ENCODE measurements around the gene FAM219B.
A peak's percentile ranks its signal among the peaks of the same experiment; 100 is the strongest.
"Not testable (repeated sequence)": the region's sequence is repeated elsewhere in the genome, so short reads cannot be mapped to it uniquely, and the experiment has no call there.

FAM219B gene, protein sequence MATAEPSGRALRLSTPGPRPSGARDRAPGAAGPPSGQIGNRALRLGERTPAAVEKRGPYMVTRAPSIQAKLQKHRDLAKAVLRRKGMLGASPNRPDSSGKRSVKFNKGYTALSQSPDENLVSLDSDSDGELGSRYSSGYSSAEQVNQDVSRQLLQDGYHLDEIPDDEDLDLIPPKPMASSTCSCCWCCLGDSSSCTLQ

DNA sequence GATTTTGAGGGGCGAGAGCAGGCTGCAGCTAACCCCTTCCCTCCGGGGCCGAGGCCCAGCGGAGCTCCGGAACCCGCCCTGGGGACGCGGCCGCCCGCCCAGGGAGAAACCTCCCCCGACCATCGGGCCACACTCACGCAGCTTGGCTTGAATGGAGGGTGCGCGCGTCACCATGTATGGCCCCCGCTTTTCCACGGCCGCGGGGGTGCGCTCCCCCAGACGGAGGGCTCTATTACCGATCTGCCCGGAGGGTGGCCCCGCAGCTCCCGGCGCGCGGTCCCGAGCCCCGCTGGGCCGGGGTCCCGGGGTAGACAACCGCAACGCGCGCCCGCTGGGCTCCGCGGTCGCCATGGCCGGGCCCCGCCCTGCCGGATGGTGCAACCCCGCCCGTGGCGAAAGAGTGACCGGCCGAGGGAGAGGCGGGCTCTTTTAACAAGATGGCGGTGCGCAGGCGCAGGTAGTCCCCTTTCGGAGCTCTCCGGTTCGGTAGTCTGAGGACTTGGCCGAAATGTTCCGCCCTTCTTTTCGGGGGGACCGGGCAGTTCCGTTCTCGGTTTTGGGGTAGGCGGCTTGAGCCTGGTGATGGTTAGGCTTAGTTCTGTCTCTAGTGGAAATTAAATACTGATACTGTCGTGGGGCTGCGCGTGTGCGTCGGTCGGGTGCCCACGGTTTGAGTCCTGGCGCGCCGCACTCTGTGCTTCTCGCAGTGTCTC lies at the start of gene FAM219B:
Gene FAM219B (minus strand): TSS at position 402 of the 713 bp plus-strand sequence. CDS start 51 bp downstream, at position 351.
- peak; percentile 94 for DNase-seq

DNA sequence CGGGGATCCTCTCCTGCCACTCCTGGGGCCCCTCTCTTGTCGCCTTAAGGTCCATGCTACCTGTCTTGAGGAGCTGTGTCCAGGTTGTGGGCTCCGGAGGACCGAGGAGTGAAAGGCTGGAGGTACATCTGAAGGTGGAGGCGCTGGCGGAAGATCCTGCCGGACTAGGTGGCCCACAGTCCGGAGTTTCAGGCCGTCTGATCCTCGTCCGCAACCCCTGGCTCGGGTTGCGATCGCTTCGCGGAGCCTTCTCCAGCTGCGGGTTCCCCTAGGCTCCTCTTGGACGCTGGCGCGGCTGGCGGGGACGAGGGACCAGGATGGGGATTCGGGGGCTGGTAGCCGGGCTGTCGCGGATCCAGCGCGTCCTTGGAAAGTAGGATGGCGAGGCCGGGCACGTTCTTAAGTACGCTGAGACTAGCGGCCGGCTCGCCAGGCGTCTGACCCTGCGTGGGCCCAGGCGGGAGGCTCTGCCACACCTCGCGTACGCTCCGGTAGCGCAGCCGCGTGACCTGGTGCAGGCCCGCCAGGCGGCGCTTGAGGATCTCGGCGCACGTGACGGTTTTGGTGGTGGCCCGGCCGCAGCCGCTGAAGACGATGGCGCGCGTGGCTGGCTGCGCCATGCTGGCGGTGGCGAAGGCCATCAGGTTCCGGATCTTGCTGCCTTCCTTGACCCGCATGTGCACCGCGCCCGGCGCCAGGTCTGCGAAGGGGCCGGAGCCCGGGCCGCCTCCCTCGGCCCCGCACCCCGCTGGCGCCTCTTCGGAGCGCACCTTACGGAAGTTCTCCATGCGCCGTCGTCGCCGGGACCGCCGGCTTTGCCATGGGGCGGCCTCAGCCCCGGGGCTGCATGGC lies 49.4 kb upstream of the FAM219B start:
- peak; percentile 77 for DNase-seq

DNA sequence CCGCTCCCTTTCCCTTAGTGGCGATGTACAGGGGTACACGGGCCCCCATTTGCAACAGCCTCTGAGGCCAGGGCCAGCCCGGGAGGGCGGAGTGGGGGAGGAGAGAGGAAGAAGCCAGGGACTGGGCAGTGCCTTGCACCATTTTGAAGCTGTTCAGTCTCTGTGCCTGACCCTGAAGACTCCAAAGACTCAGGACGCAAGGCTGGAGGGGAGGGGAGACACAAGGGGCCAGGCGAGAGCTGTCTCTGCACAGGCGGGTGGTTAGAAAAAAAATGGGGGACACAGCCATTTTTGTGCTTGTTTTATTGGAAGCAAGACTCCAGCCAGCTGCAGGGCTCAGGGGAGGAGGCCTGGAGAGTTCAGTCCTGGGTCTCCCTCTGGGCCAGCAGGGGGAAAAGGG lies 48.4 kb upstream of the FAM219B start:
- DNase-seq = no peak

DNA sequence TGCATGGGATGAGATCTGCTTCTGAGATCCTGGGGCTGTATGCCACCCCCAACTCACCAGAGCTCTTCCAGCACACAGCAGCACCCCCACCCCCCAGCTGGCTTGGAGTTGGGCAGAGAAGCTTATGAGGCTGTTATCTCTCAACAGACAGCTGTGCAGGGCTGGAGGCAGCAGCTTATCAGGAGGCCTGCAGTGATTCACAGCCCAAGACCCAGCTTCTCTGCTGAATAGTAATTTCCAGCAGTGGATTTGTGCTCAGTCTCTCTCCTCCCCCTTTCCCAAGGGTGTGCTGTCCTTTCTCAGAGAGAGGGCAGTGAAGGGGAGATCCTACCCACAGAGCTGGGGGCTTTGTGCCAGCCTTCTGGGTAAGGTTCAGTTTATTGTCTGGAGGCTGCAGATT lies 47.9 kb upstream of the FAM219B start:
- peak; percentile 83 for DNase-seq

DNA sequence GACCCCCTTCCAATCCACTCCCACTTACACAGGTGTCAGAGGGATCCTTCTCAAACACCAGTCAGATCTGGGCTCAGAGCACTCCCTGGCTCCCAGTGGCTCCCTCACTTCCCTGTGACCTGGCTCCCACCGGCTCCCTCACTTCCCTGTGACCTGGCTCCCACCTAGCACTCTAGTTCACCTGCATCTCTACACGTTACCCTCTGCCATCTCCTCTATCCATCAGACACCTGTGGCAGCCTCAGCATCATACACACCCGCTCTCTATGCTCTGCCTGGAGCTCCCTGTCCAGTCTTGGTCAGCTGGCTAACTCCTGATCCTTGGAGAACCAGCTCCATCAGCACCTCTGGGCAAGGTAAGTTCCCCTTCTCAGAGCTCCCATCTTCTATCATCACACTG lies 44.4 kb upstream of the FAM219B start:
- no peak for DNase-seq

DNA sequence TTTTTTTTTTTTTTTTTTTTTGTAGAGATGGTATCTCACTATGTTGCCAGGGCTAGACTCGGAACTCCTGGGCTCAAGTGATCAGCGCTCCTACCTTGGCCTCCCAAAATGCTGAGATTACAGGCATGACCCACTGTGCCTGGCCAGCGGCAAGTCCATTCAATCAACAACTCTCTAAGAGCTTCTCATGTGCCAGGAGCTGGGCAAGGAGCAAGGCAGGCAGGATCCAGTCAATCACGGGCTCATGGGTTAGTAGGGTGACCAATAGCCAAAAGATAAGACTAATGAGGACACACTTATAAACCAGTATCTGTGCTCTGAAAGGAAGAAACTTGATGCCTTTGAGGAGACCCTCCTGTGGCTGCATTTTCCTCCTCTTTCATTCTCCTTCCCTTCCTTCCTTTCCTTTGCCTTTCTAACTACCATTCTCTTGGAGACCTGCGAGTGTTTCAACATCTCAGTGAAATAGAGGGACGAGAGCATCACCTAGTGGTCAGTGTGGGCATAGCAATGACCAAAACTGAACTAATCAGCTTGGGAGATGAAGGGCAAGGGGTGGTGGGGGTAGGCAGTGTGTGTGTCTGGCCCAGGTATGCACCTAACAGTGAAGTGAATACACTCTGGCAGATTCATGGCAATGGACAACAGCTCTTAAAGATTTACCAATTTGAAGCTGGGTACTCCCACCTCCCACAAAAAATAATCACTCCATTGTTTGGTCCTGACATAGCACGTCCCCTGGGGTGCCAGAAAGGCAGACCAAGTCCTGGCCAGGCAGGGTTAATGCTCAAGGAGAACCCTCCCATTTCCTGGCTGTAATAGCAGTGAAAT lies 43.6 kb upstream of the FAM219B start:
- DNase-seq = peak; percentile 92

DNA sequence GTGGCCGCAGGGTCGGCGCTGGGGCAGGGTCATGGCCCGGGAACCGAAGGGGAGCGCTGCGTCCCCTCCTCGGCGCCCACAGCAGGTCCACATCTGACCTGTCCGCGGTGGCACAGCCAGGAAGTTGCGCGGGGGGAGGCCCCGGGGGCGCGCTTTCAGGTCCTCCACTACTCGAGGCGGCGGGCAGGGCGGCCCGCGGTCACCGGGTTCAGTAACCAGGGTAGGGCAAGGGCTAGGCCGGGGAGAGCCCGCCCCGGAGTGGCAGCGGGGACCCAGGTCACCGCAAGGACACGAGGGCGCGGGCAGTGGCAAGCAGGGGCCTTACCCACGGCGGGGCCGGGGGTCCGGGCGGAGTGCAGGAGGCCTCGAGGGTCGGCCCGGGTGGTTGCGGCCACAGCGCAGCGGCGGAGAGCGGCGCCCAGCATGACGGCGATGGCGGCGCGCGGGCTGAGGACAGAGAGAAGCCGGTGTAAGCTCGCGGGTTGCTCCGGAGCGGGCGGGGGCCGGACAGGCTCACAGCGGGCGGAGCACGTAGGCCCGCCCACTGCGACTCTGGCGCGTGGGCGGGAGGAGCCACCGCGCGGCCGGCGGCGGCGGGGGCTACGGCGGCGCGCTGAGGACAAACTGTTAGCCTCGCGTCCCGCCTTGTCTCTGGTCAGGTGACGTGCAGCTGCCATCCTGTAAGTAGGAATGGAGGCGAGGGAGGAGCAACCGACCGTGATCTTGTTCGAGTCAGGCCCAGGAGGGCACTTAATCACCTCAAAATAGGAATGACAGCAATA lies 31.1 kb upstream of the FAM219B start, which contains the start of gene COX5A:
Gene COX5A (minus strand): TSS at position 484 of the 782 bp plus-strand sequence. CDS start 59 bp downstream, at position 425.
- DNase-seq = peak; percentile 97

DNA sequence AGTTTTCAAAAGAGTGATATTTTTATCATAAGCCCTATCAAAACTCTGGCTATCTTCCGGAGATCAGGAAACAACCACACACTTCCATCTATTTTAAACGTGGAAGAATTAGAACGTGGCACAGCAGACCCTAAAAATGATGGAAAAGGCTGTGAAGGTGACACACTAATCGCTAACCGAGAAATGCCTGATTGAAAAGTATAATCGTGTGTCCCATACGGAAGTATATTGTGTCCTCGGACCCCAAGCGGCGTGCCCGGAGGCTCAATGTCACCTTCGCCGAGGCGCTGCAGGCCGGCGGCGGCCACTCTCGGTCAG lies 30.6 kb upstream of the FAM219B start:
- no peak for DNase-seq

DNA sequence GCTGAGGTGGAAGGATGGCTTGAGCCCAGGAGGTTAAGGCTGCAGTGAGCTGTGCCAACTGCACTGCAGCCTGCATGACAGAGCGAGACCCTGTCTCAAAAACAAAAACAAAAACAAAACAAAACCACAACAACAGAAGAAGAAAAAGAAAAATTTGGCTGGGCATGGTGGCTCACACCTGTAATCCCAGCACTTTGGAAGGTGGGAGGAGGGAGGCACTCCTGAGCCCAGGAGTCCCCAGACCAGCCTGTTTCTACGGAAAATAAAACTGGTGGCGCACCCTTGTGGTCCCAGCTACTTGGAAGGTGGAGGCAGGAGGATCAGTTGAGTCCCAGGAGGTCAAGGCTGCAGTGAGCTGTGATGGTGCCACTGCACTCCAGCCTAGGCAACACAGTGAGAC lies 28.5 kb upstream of the FAM219B start:
- DNase-seq = peak; percentile 77

DNA sequence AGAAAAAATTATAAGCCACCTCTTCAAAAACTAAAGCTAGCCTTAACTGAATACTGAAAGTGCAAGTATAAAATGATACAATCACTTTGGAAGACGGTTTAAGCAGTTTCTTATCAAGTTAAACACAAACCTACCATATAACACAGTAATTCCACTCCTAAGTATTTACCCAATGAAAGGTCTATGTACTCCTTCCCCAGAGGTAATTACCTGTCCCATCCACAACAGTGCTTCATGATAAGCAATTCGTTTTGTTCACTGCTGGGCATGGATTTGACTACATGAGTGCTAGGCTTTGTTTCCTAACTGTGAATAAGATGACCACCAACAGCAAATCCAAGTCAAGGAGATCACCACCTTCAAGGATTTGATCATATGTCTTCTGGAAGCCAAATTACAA lies 26.9 kb upstream of the FAM219B start:
- no peak for DNase-seq

DNA sequence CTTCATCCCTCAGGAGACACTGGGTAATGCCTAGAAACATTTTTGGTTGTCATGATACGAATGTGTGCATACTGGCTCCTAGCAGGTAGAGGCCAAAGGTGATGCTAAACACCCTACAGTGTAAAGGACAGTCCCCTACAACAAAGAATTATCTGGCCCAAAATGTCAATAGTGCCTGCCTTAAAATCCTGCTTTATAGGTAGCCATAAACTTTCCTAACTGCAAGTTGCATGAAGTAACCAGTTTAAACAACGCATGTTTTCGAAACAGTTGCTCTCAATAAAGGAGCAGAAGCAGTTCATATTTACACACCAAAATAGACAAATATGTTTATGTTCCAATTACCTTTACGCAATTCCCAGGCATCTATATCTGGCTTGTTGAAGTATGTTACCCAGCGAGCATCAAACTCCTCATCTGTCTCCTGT lies 22.1 kb upstream of the FAM219B start:
- no peak for DNase-seq

DNA sequence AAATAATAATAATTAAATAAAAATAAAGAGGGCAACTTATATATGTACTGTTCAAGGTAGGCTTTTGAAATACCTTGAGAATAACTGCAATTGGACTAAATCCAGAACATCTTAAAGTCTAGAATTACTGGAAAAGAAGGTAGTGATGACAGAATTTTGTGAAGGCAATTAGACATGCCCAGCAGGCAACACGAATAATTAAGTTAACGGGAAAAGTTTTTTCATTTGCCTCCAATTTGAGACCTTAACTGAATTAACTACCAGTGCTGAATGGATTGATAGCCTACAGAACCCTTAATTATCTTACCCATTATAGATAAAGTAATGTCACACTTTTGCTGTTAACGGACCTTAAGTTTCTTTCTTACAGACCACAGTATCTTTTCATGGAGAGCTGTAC lies 17.9 kb upstream of the FAM219B start:
- no peak for DNase-seq

DNA sequence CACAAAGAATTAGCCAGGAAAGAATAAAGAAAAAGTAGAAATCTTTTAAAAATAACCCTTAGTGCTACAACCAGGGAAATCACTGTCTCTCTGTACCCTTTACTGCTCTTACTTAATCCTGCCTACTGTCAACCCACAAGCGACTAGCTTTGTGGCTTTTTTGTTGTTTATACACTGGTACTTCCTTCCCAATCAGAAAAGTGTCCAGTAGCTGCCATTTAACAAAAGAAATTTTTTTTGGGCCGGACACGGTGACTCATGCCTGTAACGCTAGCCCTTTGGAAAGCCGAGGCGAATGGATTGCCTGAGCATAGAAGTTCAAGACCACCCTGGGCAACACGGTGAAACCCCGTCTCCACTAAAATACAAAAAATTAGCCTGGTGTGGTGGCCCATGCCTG lies 13.8 kb upstream of the FAM219B start:
- no peak for DNase-seq

DNA sequence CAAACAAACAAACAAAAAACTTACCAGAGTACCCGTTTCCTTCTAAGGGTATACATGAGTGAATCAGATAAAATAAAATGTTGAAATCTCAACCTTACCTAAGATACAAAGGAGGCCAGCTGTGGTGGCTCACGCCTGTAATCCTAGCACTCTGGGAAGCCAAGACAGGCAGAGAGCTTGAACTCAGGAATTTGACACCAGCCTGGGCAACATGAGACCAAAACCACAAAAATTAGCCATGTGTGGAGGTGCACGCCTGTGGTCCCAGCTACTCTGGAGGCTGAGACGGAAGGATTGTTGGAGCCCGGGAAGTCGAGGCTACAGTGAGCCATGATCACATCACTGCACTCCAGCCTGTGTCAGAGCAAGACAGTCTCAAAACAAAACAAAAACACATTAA lies 11.0 kb upstream of the FAM219B start:
- no peak for DNase-seq

DNA sequence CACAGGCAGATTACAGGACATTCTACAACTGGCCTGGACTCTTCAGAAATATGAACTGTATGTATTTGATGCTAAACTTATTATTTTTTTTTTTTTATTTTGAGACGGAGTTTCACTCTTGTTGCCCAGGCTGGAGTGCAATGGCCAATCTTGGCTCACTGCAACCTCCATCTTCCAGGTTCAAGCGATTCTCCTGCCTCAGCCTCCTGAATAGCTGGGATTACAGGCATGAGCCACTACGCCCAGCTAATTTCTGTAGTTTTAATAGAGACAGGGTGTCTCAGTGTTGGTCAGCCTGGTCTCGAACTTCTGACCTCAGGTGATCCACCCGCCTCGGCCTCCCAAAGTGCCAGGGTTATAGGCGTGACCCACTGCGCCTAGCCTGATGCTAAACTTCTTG lies 7.1 kb upstream of the FAM219B start:
- not testable (repeated sequence) for DNase-seq

DNA sequence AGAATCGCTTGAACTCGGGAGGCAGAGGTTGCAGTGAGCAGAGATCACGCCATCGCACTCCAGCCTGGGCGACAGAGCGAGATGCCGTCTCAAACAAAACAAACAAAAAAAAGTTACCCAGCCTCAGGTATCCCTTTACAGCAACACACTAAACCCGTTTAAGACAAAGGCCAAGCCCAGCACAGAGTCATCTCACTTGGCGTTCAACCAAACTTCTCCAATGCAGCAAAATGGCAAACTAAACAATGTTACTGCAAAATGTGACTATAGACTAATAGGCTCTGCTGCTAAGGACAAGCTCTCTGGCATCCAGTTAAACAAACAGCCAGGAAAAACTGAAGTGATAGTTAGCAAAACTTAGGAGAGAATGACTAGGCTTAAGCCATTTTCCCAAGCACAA lies 6.4 kb upstream of the FAM219B start:
- DNase-seq = no peak

DNA sequence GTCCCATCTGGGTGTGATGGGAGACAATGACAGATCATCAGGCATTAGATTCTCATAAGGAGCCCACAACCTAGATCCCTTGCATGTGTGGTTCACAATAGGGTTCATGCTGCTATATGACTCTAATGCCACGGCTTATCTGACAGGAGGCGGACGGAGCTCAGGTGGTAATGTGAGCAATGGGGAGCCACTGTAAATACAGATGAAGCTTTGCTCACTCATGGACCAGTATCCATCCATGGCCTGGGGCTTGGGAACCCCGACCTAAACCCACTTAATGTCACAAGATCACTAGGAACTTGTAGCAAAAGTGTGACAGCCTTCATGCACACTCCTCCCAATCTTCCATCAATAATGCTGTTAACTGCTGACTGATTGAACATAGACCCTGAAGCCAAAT lies 2.0 kb upstream of the FAM219B start:
- no peak for DNase-seq

DNA sequence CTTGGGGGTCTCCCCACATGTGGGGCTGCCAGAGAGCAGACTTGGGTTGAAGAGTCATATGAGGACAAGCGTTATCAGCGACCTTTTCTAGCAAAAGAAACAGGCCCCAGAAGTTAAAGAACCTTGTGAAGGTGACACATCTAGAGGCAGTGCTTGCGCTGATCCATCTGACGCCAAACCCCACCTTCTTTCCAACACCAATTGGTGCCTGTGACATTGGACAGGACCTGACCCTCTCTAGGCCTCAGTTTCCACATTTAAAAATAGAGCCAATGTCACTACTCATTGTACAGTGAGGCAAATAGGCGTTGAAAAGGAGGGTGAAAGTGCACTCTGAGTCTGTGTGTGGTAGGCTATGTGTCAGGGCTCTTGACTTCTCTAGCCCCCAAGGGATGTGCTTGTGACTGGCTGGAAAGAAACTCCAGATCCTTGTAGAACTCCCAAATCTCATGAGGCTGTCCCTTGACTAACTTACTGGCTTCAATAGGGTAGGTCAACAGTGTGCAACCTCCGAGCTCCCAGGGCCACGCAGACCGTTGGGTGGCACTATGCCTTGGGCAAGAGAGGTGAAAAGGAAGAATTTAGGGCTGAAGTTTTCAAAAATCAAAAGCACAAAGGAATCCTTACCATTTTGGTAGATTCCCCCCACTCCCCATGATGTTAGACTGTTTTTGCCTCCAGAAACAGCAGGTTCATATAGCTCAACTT lies 666 bp upstream of the FAM219B start:
- peak; percentile 66 for DNase-seq

DNA sequence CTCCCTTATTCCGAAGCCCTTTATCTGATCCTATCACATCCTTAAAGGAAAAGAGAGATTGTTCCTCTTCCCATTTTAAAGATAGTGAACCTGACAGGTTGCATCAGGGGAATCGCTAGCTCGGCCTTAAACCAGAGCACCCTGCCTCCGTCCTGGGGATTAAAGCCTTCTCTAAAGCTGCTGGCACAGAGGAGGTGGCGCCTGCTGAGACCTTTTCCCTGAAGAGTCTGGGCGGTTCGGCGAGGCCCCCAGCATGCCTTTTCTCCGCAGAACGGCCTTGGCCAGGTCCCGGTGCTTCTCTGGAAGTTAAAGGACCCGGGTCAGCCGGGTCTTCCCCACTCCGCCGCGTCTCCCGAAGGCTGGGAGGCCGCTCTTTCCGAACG lies 593 bp downstream of the FAM219B start:
- DNase-seq = peak; percentile 68

DNA sequence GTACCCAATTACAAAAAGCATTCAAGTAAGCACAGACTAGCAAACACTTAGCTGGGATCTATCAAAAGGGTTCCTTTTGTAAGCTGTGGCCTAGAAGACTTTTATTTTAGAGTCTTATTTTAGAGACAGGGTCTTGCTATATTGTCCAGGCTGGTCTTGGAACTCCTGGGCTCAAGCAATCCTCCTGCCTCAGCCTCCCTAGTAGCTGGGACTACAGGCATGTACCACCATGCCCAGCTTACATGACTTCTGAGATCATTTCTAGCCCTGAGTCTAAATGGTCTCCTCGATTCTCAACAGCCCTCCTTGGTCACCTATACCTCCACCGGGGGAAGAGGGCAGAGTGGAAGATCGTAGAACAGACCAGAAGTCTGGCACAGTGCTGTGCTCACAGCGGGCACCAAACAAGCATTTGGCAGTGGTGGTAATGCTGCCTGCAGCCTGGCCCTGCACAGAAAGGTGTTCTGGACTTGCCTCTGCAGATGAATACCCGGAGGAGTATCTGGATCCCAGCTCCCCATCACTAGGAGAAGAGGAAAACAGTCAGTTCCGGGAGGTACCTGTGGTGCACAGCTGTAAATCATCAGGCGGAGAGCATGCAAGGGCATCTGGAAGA lies 2.4 kb downstream of the FAM219B start:
- no peak for DNase-seq

DNA sequence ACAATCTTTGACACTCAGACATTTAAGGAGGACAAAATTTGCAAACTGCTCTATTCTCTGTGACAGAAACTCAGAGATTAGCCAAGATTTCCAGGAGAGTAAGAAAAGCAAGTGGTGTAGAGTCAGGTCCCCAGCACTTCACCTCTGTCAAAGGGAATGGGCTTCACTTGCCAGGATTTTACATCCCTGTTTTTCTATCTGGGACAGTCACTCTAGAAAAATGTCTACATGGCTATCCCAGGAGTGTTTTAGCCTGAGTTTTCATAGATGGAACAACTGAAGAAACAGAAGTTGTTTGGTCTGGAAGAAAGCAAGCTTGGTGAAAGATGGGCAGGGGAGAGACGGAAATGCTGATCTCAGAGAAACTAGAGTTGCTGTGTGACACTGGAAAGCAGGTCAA lies 3.0 kb downstream of the FAM219B start:
- DNase-seq = no peak

All from islet precursor cell (in vitro differentiated cells).